T-helper 1 cell treated with Interleukin-12 subunit alpha and Interleukin-12 subunit beta and Interleukin-4 antibody, amounts not matched to agents 30 ng/mL and 1 ng/mL, for 36 hours (primary cell): ENCODE results near the gene ELK4. TPM values are rescaled to one million over a fixed set of nuclear protein-coding genes. Genes with fewer than 3 reads are reported as not detected.

Experiments
- intact Hi-C: fragments of 100-400 bp; cut with micrococcal nuclease; formaldehyde crosslinking; loops from one replicate; pipeline ENCODE4 v1.15.1; 2024
- total RNA-seq: library from RNA; stranded (reverse); gene quantifications from 2 replicates; pipeline ENCODE4 v1.2.3, GENCODE V29; 2022

ELK4 gene
- total RNA-seq, 1 donor from 2014 or later, result 115 TPM

- intact Hi-C loops, result loop anchor here (5.0 kb wide), 1 partner anchor 51 kb away; no protein-coding TSS in a partner anchor
Measured at GRCh38 chr1:205583461-205584130, 48.2 kb downstream of the ELK4 start.

- intact Hi-C loops, result loop anchor here (5.0 kb wide), 1 partner anchor 50 kb away; no protein-coding TSS in a partner anchor
Measured at GRCh38 chr1:205582471-205583291, 49.1 kb downstream of the ELK4 start.

- intact Hi-C loops, result loop anchor here (5.0 kb wide), 1 partner anchor 50 kb away; no protein-coding TSS in a partner anchor
Measured at GRCh38 chr1:205582046-205582445, 49.8 kb downstream of the ELK4 start.

GRCh38 chr1:205581321-205581980, 50.4 kb downstream of the ELK4 start:
- intact Hi-C loops, result loop anchor here (5.0 kb wide), 1 partner anchor 49 kb away; no protein-coding TSS in a partner anchor

- intact Hi-C loops, result loop anchor here (5.0 kb wide), 1 partner anchor 49 kb away; no protein-coding TSS in a partner anchor
Measured at GRCh38 chr1:205580923-205581180, 51.0 kb downstream of the ELK4 start.

GRCh38 chr1:205580140-205580922, 51.5 kb downstream of the ELK4 start:
- intact Hi-C loops, result loop anchor here (5.0 kb wide), 1 partner anchor 48 kb away; no protein-coding TSS in a partner anchor

- intact Hi-C loops, result loop anchor here (5.0 kb wide), 1 partner anchor 47 kb away; no protein-coding TSS in a partner anchor
Measured at GRCh38 chr1:205579711-205580110, 52.1 kb downstream of the ELK4 start.

GRCh38 chr1:205578780-205579571, 52.8 kb downstream of the ELK4 start:
- intact Hi-C loops, result no loop called here

GRCh38 chr1:205577874-205578658, 53.7 kb downstream of the ELK4 start:
- intact Hi-C loops, result no loop called here

- intact Hi-C loops, result no loop called here
Measured at GRCh38 chr1:205576805-205577761, 54.7 kb downstream of the ELK4 start.

- intact Hi-C loops, result no loop called here
Measured at GRCh38 chr1:205576011-205576410, 55.8 kb downstream of the ELK4 start.

GRCh38 chr1:205575294-205575885, 56.4 kb downstream of the ELK4 start:
- intact Hi-C loops, result no loop called here

GRCh38 chr1:205572421-205572820, 59.4 kb downstream of the ELK4 start:
- intact Hi-C loops, result no loop called here

- intact Hi-C loops, result no loop called here
Measured at GRCh38 chr1:205571747-205572146, 60.1 kb downstream of the ELK4 start.

GRCh38 chr1:205570796-205571537, 60.8 kb downstream of the ELK4 start:
- intact Hi-C loops, result no loop called here

GRCh38 chr1:205570173-205570501, 61.7 kb downstream of the ELK4 start:
- intact Hi-C loops, result no loop called here

- intact Hi-C loops, result no loop called here
Measured at GRCh38 chr1:205569411-205570172, 62.2 kb downstream of the ELK4 start.
